ENCODE data around the gene TRA2B.

The TRA2B gene

DNA sequence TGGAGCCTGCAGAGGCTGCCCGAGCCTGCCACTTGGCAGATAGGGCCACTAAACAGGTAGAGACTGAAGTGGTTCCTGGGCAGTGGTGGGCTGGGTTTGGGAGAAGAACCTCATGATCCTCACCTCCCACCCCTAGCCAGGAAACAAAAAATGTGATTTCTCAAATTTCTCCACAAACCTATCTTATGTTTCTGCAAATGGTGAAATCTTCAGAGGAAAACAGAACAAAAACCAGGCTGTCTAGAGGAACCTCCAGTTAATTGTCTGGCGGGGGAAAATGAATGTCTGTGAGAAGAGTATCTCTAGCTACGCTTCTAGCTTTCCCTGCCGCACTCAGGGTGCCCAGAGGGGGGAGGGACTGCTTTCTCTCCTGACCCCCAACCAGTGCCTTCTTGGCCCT is 55.9 kb downstream of the TRA2B start:
- DNase-seq = no peak

DNA sequence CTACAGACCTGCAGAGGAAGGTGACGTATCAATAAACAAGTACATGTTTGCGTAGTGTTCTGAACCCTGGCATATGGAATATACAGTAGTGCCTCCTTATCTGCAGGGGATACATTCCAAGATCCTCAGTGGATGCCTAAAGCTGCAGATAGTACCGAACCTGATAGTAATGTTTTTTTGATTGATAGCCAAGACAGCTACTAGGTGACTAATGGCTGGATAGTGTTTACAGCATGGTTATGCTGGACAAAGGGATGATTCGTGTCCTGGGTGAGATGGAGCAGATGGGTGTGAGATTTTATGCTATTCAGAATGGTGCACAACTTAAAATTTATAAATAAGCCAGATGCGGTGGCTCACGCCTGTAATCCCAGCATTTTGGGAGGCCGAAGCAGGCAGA is 57.2 kb downstream of the TRA2B start:
- DNase-seq = no peak

DNA sequence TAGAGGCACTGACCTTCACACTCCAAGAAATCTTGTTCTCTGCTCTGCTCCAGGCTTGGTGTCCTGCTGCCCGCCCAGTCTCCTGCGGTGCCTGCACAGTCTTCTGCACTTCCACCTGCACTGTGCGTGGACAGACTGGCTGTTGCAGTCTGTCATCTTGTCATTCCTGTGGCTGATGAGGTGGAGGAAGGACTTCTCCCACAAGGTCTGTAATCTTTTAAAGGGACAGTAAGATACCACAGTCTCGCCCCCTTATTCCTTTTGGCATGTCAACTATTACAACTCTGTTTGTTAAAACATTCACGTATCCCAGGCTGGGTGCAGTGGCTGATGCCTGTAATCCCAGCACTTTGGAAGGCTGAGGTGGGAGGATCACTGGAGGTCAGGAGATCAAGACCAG is 58.9 kb downstream of the TRA2B start:
- DNase-seq = no peak

DNA sequence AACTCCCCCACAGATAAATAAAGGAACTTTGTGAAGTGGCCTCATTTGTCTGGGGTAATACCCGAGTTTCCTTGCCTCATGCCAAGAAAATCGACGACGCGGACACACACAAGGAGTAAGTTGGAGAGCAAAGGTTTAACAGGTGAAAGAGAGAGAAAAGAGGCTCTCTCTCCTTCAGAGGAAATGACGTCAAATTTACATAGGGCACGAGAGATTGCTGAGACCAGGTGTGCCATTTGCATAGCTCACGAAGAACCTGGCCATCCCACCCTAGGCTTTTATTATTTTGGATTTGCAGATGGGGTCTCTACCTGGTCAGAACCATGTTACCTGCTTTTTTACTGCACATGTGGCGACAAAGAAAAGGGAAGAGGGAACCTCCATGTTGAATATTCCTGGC is 63.7 kb downstream of the TRA2B start:
- DNase-seq = no peak

DNA sequence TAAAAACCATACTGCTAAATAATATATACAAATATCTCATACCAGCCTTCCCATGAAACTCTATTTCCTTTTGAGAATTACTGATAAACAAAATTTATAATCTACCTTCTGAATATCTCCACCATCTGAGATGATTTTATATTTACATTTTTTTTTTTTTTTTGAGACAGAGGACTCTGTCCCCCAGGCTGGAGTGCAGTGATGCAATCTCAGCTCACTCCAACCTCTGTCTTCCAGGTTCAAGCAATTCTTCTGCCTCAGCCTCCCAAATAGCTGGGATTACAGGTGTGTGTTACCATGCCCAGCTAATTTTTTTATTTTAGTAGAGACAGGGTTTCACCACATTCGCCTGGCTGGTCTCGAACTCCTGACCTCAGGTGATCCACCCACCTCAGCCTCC is 70.2 kb downstream of the TRA2B start:
- no peak for DNase-seq

DNA sequence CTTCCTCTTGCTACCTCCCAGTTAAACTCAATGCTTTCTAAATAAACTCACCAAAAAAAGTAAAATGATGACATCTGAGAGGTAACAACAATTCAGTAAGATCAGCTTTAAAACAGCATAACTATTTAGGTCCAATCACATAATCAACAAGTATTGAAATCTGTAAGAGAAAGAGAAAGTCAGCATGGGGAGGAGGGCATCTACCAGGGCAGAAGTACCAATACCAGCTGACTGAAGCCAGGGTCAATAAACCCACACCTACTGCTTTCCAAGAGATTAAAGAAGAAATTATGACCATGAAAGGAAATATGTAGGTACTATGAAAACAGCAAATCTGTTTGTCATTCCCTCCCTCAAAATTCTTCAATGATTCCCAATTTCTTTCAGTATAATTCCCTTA is 70.8 kb downstream of the TRA2B start:
- DNase-seq = no peak

DNA sequence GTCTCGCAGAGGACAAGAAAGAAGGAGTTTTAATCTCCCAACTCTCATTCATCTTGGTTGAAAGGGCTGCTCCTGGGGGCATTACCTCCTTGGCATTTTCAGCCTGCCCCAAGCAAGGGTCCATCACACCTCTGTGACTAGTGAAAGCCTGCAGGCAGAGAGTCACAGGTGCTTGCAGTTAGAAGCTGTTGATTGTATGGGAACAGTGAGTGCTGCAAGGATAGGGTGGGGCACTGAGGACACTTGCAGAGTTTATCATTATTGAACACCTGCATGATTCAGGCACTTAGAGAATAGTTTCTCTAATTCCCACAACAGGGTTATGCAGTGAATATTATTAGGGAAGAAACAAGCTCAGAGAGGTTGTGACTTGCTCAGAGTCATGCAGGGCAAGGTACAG is 71.3 kb downstream of the TRA2B start:
- no peak for DNase-seq

Data from nucleus accumbens (tissue), 56 donors.